ENCODE measurements around the gene USP10. TPM values are rescaled to one million over a fixed set of nuclear protein-coding genes. Genes with fewer than 3 reads are reported as not detected.

Gene USP10
- total and polyA plus RNA-seq, 2 donors (not counting 1 experiment from before 2014, with no cell fraction given): 48.6 to 59.1 TPM

DNA sequence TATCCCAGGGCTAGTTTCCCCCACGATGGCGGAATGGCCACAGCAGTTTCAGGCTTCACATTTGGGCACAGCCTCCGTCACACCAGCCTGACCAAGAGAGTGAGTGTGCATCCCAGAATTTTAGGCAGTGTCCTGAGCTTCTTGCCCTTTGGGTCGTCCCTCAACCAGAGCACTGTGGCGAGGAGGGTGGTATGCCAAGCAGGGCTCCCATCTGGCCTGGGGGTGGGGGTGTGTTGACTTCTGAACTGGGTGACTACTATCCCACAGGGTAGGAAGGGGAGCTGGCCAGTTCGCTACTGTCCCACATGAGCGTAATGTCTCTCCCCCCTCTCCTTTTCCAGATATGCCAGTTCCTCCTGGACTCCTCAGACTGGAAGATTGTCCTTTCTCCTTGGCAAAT is 16.1 kb downstream of the USP10 start:
- Histone ChIP-seq H3K36me3 (ENCODE audit: control insufficient read depth, insufficient read depth, low read length) (peaks cover 2% of the 10 kb centered on the region), H3K79me2 (ENCODE audit: control insufficient read depth, insufficient read depth, low read length) (peaks cover 92% of the 10 kb centered on the region), H2AFZ (ENCODE audit: low read length) (no peak overlapping the region), H3K4me1 (ENCODE audit: control insufficient read depth, extremely low read depth, insufficient read depth, low read length) (peaks cover 8% of the 10 kb centered on the region), H3K27ac (ENCODE audit: insufficient read depth, low read length) (no peak overlapping the region), H3K4me3 (replicated peaks in 1 of 4; ENCODE audit: control extremely low read depth in 1 of 4, insufficient read depth in 1 of 4, low read depth in 3 of 4, low read length in 4 of 4) (no peak overlapping the region), H3K9ac (ENCODE audit: insufficient read depth, low read length) (no peak overlapping the region), H3K4me2 (ENCODE audit: extremely low read depth, insufficient read depth, low read length) (no peak overlapping the region), H3K9me3 (ENCODE audit: control insufficient read depth, insufficient read depth, low read depth, low read length) (no peaks in the 10 kb centered on the region), H4K20me1 (ENCODE audit: control insufficient read depth, extremely low read depth, insufficient read depth, low read length) (no peaks in the 10 kb centered on the region), H3K27me3 (ENCODE audit: control insufficient read depth, insufficient read depth, low read length) (no peaks in the 10 kb centered on the region)
- TF ChIP-seq EZH2 (IDR thresholded peaks at IDR 0.05; ENCODE audit: low read length, missing control alignments): no peak
- TF ChIP-seq, protein P1, sequence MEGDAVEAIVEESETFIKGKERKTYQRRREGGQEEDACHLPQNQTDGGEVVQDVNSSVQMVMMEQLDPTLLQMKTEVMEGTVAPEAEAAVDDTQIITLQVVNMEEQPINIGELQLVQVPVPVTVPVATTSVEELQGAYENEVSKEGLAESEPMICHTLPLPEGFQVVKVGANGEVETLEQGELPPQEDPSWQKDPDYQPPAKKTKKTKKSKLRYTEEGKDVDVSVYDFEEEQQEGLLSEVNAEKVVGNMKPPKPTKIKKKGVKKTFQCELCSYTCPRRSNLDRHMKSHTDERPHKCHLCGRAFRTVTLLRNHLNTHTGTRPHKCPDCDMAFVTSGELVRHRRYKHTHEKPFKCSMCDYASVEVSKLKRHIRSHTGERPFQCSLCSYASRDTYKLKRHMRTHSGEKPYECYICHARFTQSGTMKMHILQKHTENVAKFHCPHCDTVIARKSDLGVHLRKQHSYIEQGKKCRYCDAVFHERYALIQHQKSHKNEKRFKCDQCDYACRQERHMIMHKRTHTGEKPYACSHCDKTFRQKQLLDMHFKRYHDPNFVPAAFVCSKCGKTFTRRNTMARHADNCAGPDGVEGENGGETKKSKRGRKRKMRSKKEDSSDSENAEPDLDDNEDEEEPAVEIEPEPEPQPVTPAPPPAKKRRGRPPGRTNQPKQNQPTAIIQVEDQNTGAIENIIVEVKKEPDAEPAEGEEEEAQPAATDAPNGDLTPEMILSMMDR (conservative IDR thresholded peaks at IDR 0.05 in 1 of 2, IDR thresholded peaks at IDR 0.05 in 1 of 2; ENCODE audit: low read depth in 1 of 2, low read length in 2 of 2): no peak
- DNase-seq (ENCODE audit: low read depth in 2 of 2): no peak

DNA sequence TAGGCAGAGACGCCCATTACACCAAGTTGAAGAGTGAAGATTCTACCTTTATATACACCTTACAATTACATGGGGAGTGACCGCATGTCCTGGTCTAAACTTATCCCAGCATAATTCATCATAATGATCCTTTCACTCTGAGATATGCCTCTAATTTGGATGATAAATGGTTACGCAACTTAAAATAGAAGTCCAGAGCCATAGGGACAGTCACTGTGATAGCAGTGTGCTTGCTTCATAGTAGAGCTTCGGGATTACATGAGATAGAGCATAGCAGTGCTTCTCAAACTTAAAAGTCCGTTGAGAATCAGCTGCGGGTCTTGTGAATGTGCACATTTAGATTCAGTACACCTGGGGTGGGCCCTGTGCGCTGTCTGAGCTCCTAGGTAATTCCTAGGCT is 16.9 kb downstream of the USP10 start:
- H4K20me1 ChIP-seq (ENCODE audit: control insufficient read depth, extremely low read depth, insufficient read depth, low read length): no peaks in the 10 kb centered on the region

DNA sequence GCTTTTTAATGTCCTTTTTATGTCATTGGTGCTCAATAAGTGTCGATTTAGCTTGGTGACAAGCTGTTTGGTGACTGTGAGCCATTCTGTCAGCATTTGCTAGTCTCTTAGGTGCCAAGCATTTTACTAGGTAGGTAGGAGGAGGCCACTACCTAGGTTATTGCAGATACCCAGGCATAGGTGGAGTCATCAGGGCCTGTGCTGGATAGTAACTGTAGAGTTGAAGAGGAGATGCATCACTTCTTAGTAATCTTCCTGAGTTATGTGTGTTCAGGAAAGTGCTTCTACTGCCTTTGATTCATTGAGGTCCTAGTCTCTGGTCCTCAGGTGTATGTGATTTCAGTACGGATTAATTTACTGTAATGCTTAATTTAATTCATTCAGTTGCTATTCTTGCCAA is 17.7 kb downstream of the USP10 start:
- Histone ChIP-seq H3K4me1 (ENCODE audit: control insufficient read depth, extremely low read depth, insufficient read depth, low read length) (peaks cover 8% of the 10 kb centered on the region), H2AFZ (ENCODE audit: low read length) (no peak overlapping the region), H3K9me3 (ENCODE audit: control insufficient read depth, insufficient read depth, low read depth, low read length) (no peaks in the 10 kb centered on the region), H3K36me3 (ENCODE audit: control insufficient read depth, insufficient read depth, low read length) (no peaks in the 10 kb centered on the region), H3K9ac (ENCODE audit: insufficient read depth, low read length) (no peak overlapping the region), H3K4me3 (replicated peaks in 1 of 4; ENCODE audit: control extremely low read depth in 1 of 4, insufficient read depth in 1 of 4, low read depth in 3 of 4, low read length in 4 of 4) (no peak overlapping the region), H3K4me2 (ENCODE audit: extremely low read depth, insufficient read depth, low read length) (no peak overlapping the region), H3K79me2 (ENCODE audit: control insufficient read depth, insufficient read depth, low read length) (peaks cover 90% of the 10 kb centered on the region), H3K27ac (ENCODE audit: insufficient read depth, low read length) (no peak overlapping the region), H3K27me3 (ENCODE audit: control insufficient read depth, insufficient read depth, low read length) (no peaks in the 10 kb centered on the region), H4K20me1 (ENCODE audit: control insufficient read depth, extremely low read depth, insufficient read depth, low read length) (no peaks in the 10 kb centered on the region)
- DNase-seq (ENCODE audit: low read depth in 2 of 2): no peak
- TF ChIP-seq, protein P1 (conservative IDR thresholded peaks at IDR 0.05 in 1 of 2, IDR thresholded peaks at IDR 0.05 in 1 of 2; ENCODE audit: low read depth in 1 of 2, low read length in 2 of 2): no peak

More for the DNA sequence above, 16.9 kb downstream of the USP10 start:
- Histone ChIP-seq H3K36me3 (ENCODE audit: control insufficient read depth, insufficient read depth, low read length) (no peaks in the 10 kb centered on the region), H3K4me1 (ENCODE audit: control insufficient read depth, extremely low read depth, insufficient read depth, low read length) (peaks cover 8% of the 10 kb centered on the region), H3K9me3 (ENCODE audit: control insufficient read depth, insufficient read depth, low read depth, low read length) (no peaks in the 10 kb centered on the region), H3K27ac (ENCODE audit: insufficient read depth, low read length) (no peak overlapping the region), H3K4me2 (ENCODE audit: extremely low read depth, insufficient read depth, low read length) (no peak overlapping the region), H2AFZ (ENCODE audit: low read length) (no peak overlapping the region), H3K79me2 (ENCODE audit: control insufficient read depth, insufficient read depth, low read length) (peaks cover 90% of the 10 kb centered on the region), H3K9ac (ENCODE audit: insufficient read depth, low read length) (no peak overlapping the region), H3K4me3 (replicated peaks in 1 of 4; ENCODE audit: control extremely low read depth in 1 of 4, insufficient read depth in 1 of 4, low read depth in 3 of 4, low read length in 4 of 4) (no peak overlapping the region), H3K27me3 (ENCODE audit: control insufficient read depth, insufficient read depth, low read length) (no peaks in the 10 kb centered on the region)
- TF ChIP-seq, protein P1 (conservative IDR thresholded peaks at IDR 0.05 in 1 of 2, IDR thresholded peaks at IDR 0.05 in 1 of 2; ENCODE audit: low read depth in 1 of 2, low read length in 2 of 2): no peak
- TF ChIP-seq EZH2 (IDR thresholded peaks at IDR 0.05; ENCODE audit: low read length, missing control alignments): no peak
- DNase-seq (ENCODE audit: low read depth in 2 of 2): no peak
